HepG2 (cell line): ENCODE measurements around the gene JMJD6. TPM values are rescaled to one million over a fixed set of nuclear protein-coding genes. Genes with fewer than 3 reads are reported as not detected.
A peak's percentile ranks its signal among the peaks of the same experiment; 100 is the strongest.

Source experiments
- CREB3 ChIP-seq: sonication (generic); formaldehyde crosslinking; IDR thresholded peaks from 2 replicates; pipeline ENCODE4 v1.5.0; 2020; ENCODE audit warnings: missing genetic modification reagents
- FOXK2 ChIP-seq: fragments of 450-650 bp; IDR thresholded peaks from 2 replicates; pipeline ENCODE4 v1.6.1; 2016
- HNF1A ChIP-seq, 2 experiments: sonication (generic) in 1 of 2; formaldehyde crosslinking in 1 of 2; IDR thresholded peaks; 2 replicates each; pipeline versions ENCODE4 v1.4.0 to v1.6.1; 2016 to 2020; ENCODE audit warnings: borderline replicate concordance in 1 of 2, low read depth in 1 of 2, mild to moderate bottlenecking in 1 of 2, missing genetic modification reagents in 1 of 2
- PHF8 ChIP-seq: sonication (generic); formaldehyde crosslinking; IDR thresholded peaks from 2 replicates; pipeline ENCODE4 v1.5.0; 2020; ENCODE audit warnings: missing genetic modification reagents
- RCOR2 ChIP-seq: IDR thresholded peaks from 2 replicates; pipeline ENCODE4 v1.6.1; 2016; ENCODE audit warnings: missing biosample characterization, missing genetic modification reagents
- REPIN1 ChIP-seq: sonication (generic); formaldehyde crosslinking; IDR thresholded peaks from 2 replicates; pipeline ENCODE4 v1.8.0; 2022; ENCODE audit warnings: missing genetic modification reagents, low read depth, mild to moderate bottlenecking, borderline replicate concordance
- ZHX1 ChIP-seq: sonication (generic); formaldehyde crosslinking; IDR thresholded peaks from 2 replicates; pipeline ENCODE4 v1.8.1; 2022; ENCODE audit warnings: low read depth, mild to moderate bottlenecking, missing genetic modification reagents
- ZNF142 ChIP-seq: sonication (generic); formaldehyde crosslinking; IDR thresholded peaks from 2 replicates; pipeline ENCODE4 v1.4.0; 2020; ENCODE audit warnings: missing genetic modification reagents
- ZNF430 ChIP-seq: sonication (generic); formaldehyde crosslinking; IDR thresholded peaks from 2 replicates; pipeline ENCODE4 v1.9.0; 2021; ENCODE audit warnings: mild to moderate bottlenecking, missing genetic modification reagents
- ZNF451 ChIP-seq: sonication (generic); formaldehyde crosslinking; IDR thresholded peaks from 2 replicates; pipeline ENCODE4 v1.5.0; 2020; ENCODE audit warnings: mild to moderate bottlenecking, missing genetic modification reagents
- polyA plus RNA-seq, 8 experiments: library from polyadenylated mRNA; depleted of rRNA in 3 of 8; stranded (reverse) in 7 of 8; unstranded in 1 of 8; fragments of >200 nt; fragmentation: Illumina TruSeq in 4 of 8; extraction: Trizol in 4 of 8; gene quantifications; 2 replicates each; pipeline versions ENCODE4 v1.2.1 to v1.2.3, GENCODE V29; 2011 to 2016; ENCODE audit warnings: low read depth in 4 of 8, missing spikeins in 1 of 8, mixed read lengths in 1 of 8; ENCODE audit not compliant: insufficient read depth in 1 of 8
- total RNA-seq, 5 experiments: library from RNA; depleted of rRNA; stranded (reverse); fragments of >200 nt; fragmentation: Illumina TruSeq; extraction: Trizol; gene quantifications; 2 replicates each; pipeline ENCODE4 v1.2.3, GENCODE V29; 2016; ENCODE audit warnings: low read depth in 1 of 5

JMJD6 gene
- total and polyA plus RNA-seq, 2 of the 13 experiments (the other 11 are each of a cell fraction or from before 2014, with no cell fraction given) = 33.6 to 41.0 TPM

GRCh38 chr17:76737082-76737675, 10.8 kb upstream of the JMJD6 start, which contains the start of gene SRSF2 (continued):
- TF ChIP-seq HNF1A (IDR thresholded peaks at IDR 0.05; ENCODE audit: low read depth) = no peak
- TF ChIP-seq HNF1A (CRISPR knock-in tag; IDR thresholded peaks at IDR 0.05; ENCODE audit: borderline replicate concordance) = peak; percentile 60
- TF ChIP-seq RCOR2 (CRISPR knock-in tag) = no peak
- TF ChIP-seq REPIN1 = peak; percentile 66
- TF ChIP-seq ZNF451 (CRISPR knock-in tag) = no peak
- peak; percentile 87 for TF ChIP-seq ZNF430 (CRISPR knock-in tag)
- TF ChIP-seq ZNF142 = peak; percentile 95
- peak; percentile 66; the same call in 1 of the 2 replicates for TF ChIP-seq ZHX1 (CRISPR knock-in tag)
- TF ChIP-seq FOXK2 = 0 out of 2 replicates have a peak, but pooled peaks have one; percentile 30
- TF ChIP-seq PHF8 (CRISPR knock-in tag) = peak; percentile 98
- TF ChIP-seq CREB3 (CRISPR knock-in tag) = peak; percentile 86; the same call in 1 of the 2 replicates
